ENCODE results near the gene SYNPR. TPM values are rescaled to one million over a fixed set of nuclear protein-coding genes. Genes with fewer than 3 reads are reported as not detected.

SYNPR gene
- total RNA-seq, 1 donor from 2014 or later, result not detected

GRCh38 chr3:63304421-63304820 lies 26.3 kb downstream of the SYNPR start:
- no peaks in the 10 kb centered on the region for H3K4me1 Mint-ChIP-seq
- H3K4me3 Mint-ChIP-seq, result no peak overlapping the region
- no peak overlapping the region for H3K27ac Mint-ChIP-seq (ENCODE audit: unreplicated experiment)
- H3K36me3 Mint-ChIP-seq (ENCODE audit: low read depth), result no peaks in the 10 kb centered on the region
- no peak for TF ChIP-seq CTCF (conservative IDR thresholded peaks at IDR 0.05)
- DNase-seq (ENCODE audit: low read depth, low spot score), result no peak
- no peaks in the 10 kb centered on the region for H3K9me3 Mint-ChIP-seq
- peaks cover 13% of the 10 kb centered on the region for H3K27me3 Mint-ChIP-seq (ENCODE audit: low read depth)

- Mint-ChIP-seq H3K4me1 (no peaks in the 10 kb centered on the region), H3K36me3 (ENCODE audit: low read depth) (no peaks in the 10 kb centered on the region), H3K9me3 (no peaks in the 10 kb centered on the region), H3K27ac (ENCODE audit: unreplicated experiment) (no peak overlapping the region), H3K27me3 (ENCODE audit: low read depth) (peaks cover 19% of the 10 kb centered on the region), H3K4me3 (no peak overlapping the region)
- DNase-seq (ENCODE audit: low read depth, low spot score), result no peak
- TF ChIP-seq CTCF (conservative IDR thresholded peaks at IDR 0.05), result no peak
Measured at GRCh38 chr3:63308072-63308471, 30.0 kb downstream of the SYNPR start.

GRCh38 chr3:63309768-63310167 lies 31.7 kb downstream of the SYNPR start:
- no peak for DNase-seq (ENCODE audit: low read depth, low spot score)
- H3K27ac Mint-ChIP-seq (ENCODE audit: unreplicated experiment), result no peak overlapping the region
- H3K9me3 Mint-ChIP-seq, result peaks cover 5% of the 10 kb centered on the region
- H3K4me1 Mint-ChIP-seq, result no peaks in the 10 kb centered on the region
- no peak overlapping the region for H3K4me3 Mint-ChIP-seq
- no peaks in the 10 kb centered on the region for H3K36me3 Mint-ChIP-seq (ENCODE audit: low read depth)
- TF ChIP-seq CTCF (conservative IDR thresholded peaks at IDR 0.05), result no peak
- peaks cover 19% of the 10 kb centered on the region for H3K27me3 Mint-ChIP-seq (ENCODE audit: low read depth)

- TF ChIP-seq CTCF (conservative IDR thresholded peaks at IDR 0.05), result no peak
- H3K27me3 Mint-ChIP-seq (ENCODE audit: low read depth), result peaks cover 3% of the 10 kb centered on the region
- H3K9me3 Mint-ChIP-seq, result no peaks in the 10 kb centered on the region
- H3K4me1 Mint-ChIP-seq, result no peaks in the 10 kb centered on the region
- H3K4me3 Mint-ChIP-seq, result no peak overlapping the region
- H3K27ac Mint-ChIP-seq (ENCODE audit: unreplicated experiment), result no peak overlapping the region
- DNase-seq (ENCODE audit: low read depth, low spot score), result no peak
- H3K36me3 Mint-ChIP-seq (ENCODE audit: low read depth), result no peaks in the 10 kb centered on the region
Measured at GRCh38 chr3:63323766-63324165, 45.7 kb downstream of the SYNPR start.

- DNase-seq (ENCODE audit: low read depth, low spot score), result no peak
- TF ChIP-seq CTCF (conservative IDR thresholded peaks at IDR 0.05), result no peak
- Mint-ChIP-seq H3K27me3 (ENCODE audit: low read depth) (peaks cover 2% of the 10 kb centered on the region), H3K36me3 (ENCODE audit: low read depth) (no peaks in the 10 kb centered on the region), H3K4me3 (no peak overlapping the region), H3K4me1 (no peaks in the 10 kb centered on the region), H3K27ac (ENCODE audit: unreplicated experiment) (no peak overlapping the region), H3K9me3 (no peaks in the 10 kb centered on the region)
Measured at GRCh38 chr3:63324621-63325020, 46.5 kb downstream of the SYNPR start.

- Mint-ChIP-seq H3K4me3 (no peak overlapping the region), H3K27me3 (ENCODE audit: low read depth) (peaks cover 2% of the 10 kb centered on the region), H3K9me3 (no peaks in the 10 kb centered on the region), H3K36me3 (ENCODE audit: low read depth) (no peaks in the 10 kb centered on the region), H3K27ac (ENCODE audit: unreplicated experiment) (no peak overlapping the region), H3K4me1 (no peaks in the 10 kb centered on the region)
- no peak for TF ChIP-seq CTCF (conservative IDR thresholded peaks at IDR 0.05)
- no peak for DNase-seq (ENCODE audit: low read depth, low spot score)
Measured at GRCh38 chr3:63325386-63325785, 47.3 kb downstream of the SYNPR start.

Data from neural crest cell (in vitro differentiated cells).